GM19193 (cell line): Measurements from ENCODE around the gene MAML2.

ENCODE experiments used
- POLR2A ChIP-seq: IDR thresholded peaks from 4 replicates; pipeline ENCODE4 v1.6.1; 2011; ENCODE audit not compliant: insufficient read depth, insufficient read length; ENCODE audit errors: extremely low read depth

MAML2 gene

GRCh38 chr11:96173906-96174305, 169.1 kb downstream of the MAML2 start:
- TF ChIP-seq POLR2A: no peak

DNA sequence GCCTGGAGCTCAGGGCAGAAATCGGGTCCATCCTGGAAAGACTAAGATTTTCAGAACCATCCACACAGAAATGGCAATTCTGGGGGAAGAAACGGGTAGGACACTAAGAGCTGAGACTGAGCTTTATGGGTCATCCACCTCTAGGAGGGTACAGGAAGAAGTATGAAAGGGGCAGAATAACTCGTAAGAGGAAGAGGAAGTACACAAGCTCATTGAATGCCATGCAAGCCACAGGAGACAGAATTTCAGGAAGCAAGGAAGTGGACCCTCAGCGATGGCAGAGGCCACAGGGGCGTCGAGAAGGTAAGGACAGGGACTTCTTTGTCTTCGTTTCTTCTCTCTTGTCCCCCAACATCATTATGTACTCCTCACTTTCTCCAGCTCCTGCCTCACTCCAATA, 169.6 kb downstream of the MAML2 start:
- no peak for TF ChIP-seq POLR2A

- no peak for TF ChIP-seq POLR2A
These were observed 170.4 kb downstream of the MAML2 start for GRCh38 chr11:96172604-96173003.

- TF ChIP-seq POLR2A: no peak
These were observed 173.7 kb downstream of the MAML2 start for GRCh38 chr11:96169250-96169649.

DNA sequence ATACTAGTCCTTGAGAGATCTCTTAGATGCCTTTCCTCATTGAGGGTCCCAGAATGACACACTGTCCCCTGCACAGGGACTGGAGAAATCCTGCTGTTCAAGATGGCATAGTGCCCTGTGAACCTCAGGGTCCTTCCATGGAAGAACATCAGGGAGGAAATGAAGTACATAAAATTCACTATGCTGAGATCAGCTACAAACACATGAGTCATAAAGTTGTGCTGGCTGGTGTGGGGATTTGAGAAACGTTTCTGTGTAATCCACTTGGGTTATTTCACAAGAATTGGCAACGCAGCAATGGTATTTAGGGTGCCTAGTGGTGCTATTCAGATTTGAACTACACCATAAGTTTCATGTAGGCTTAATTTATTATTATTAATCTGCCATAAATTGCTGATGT, 174.4 kb downstream of the MAML2 start:
- no peak for TF ChIP-seq POLR2A

DNA sequence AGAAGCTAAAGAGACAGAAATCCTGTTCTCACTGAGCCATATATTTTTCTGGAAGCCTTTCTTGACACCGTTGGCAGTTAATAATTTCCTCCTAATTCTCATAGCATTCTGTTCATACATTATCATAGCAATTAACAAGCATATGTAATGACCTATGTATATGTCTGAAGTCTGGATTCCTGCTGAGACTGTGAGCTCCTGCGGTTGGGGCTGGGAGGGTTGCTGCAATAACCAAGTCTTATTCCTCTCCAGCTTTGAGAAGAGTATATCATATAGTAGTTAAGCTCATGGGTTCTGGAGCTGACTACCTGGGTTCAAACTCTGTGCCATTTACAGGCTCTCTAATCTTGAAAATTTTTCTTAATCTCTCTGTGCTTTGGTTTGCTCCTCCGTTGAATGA, 175.2 kb downstream of the MAML2 start:
- no peak for TF ChIP-seq POLR2A

- TF ChIP-seq POLR2A: no peak
These were observed 175.7 kb downstream of the MAML2 start for GRCh38 chr11:96167203-96167758.

DNA sequence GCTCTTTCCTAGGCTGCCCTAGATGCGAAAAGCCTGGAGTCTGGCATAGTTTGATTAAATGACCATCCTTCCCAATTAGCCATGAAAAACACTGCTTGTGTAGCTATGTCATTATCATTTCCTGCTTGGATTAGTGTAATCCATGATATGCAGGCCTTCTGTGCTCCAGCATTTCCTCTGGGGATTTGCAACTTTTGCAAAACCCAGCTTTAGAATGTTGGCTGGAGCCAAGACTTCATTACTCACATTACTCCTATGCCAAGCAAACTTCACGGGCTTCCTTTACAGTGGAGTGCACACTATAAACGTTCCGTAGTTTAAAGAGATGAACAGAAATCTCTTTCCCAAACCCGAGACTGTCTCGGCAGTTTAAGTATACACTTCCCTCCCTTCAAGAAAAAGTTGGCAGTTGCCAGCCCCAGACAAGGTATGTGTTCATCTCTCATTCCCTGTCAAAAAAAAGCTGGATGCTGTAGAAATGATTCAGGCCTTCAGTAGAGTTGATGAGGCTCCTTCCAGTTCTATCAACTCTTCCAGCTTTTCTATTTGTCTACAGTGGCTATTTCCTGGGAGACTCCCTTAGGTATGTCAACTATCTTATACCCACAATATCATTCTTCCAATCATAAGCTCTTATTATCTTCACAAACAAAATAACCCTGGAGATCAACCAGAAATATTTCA, 180.0 kb downstream of the MAML2 start:
- no peak for TF ChIP-seq POLR2A

DNA sequence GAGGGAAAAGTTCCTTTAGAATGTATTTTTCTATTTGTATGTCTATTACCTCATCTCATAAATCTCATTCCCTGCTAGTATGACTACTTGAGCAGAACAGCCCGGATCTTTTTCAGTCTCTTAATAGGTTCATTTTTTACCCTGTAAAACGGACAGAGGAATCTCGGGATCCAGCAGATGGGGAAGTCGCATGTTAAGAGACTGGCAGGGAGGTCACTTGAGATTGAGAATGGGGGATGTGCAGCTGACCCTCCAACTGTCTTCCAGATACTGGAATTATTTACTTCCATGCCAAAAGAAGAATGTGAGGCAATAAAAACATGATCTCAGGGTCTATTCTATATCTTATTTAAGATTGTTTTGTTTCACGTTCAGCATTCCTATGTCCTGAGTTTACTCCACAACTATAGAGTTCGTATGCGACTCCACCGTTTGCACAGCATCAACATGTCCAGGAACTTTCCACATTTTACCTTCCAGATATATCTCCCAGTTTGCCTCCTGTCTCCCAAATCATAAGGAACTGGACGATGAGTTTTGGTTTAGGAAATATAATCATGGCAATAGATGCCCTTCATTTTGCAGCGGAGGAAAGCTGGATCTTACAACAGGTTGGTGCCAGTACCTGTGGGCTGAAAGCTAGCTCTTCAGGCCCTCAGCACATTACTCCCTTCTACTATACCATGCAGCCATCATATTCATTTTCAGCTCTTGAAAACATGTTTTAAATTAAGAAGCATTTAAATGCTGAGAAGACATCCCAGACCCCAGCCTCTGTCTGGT, 181.5 kb downstream of the MAML2 start:
- no peak for TF ChIP-seq POLR2A

DNA sequence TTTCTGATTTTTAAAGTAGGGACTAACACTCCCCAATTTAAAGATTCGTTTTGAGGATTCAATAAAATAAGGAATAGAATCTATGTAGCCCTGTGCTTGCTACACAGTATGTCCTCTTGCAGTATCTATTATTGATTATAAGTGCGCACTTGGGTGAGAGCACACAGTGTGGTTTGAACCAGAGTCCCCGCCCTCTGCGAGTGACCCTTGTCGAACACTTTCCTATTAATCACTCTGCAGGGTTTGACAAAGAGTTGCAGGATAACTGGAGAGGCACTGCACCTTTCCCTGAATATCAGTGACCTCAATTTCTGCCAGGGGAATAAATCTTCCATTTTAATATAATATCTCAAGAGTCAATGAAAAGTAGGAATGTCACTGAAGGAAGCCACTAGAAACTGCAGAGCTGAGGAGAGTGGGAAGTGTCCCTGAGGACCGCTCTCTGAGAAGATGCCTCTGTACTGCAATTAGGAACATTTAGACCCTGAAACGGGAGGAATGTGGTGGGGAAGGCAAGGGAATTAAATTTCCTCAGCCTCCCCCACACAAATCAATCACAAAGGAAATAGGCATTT, 182.2 kb downstream of the MAML2 start:
- TF ChIP-seq POLR2A: no peak

DNA sequence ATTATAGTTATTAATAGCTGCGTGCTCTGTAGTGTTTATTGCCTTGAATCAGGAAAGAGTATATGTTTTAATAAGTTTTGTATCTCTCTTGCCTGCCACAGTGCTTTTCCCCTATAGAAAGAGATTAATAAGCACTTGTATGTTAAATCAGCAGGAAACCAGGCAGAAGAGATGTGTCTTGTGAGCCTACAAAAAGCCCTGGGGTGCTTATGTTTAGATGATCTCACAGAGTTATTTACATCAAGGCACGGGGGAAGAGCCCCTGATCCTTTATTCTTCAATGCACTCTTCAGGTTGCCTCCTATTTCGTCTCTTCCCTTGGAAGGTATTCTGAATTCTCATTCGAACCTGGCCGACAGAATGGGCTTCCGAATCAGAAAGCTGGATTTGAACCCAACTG, 183.0 kb downstream of the MAML2 start:
- TF ChIP-seq POLR2A: no peak

DNA sequence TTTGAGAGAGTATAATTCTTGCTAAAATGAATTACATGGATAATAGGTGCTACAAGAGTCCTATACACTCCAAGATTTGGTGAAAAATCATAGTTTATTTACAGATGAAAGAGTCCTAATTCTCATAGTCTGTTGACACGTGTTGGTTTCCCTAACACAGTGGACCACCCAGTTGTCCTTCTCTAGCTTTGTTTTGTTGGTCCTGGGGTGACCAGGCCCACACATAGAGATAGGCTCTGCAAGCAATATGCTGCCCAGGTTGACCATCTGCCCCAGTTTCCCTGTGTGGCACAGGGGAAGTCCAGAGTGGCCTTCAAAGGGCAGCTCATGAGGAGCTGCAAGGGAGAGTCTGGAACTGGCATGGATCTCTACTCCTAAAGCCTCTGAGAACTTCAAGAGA, 184.9 kb downstream of the MAML2 start:
- no peak for TF ChIP-seq POLR2A

DNA sequence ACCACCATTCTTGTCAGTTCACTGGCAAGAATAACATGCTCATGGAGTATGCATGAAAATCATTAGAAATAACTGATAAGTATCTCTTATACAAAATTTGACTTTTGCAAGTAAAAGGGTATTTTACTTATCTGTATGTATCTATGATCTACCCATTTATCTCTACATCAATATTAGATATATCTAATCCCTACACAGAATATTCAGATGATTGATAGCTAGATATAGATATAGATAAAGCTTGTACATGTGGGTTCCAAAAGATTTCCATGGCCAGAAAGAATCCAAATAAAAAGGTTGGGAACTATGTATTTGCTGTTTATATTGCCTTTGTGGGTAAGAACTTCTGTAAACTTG, 185.5 kb downstream of the MAML2 start:
- no peak for TF ChIP-seq POLR2A

- no peak for TF ChIP-seq POLR2A
These were observed 186.6 kb downstream of the MAML2 start for GRCh38 chr11:96156379-96156722.

DNA sequence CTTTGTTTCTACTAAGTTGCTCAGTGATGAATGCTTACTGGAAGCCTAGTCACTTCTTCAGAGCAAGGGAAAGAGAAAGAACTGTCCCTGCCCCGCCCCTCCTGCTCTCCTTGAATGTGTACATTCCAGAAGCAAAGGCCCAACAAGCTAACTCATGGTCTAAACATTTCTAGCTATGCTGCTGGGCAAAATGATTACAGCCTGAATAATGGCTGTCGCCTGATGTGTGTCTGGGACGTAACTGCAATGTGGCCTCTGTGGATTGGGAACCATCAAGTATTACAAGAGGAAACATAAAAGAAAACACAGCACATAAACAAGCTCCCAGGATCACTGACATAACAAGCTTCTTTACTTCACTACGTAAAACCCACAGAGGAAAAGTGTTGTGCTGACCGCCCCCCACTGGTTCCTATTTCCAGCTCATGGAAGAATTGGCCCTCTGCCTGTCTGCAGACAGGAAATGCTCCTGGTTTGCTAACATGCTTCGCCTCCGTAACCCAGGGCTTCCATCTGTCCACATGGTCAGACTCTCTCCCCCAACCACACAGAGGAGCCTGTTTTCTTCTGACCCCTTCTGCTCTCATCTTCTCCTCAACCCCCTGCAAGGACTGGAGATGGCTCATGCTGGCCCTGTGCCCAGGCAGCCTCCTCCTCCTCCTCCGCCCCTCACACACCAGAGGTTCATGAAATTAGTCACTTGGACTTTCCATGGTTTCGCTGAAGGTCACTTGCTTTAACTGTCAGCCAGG, 187.2 kb downstream of the MAML2 start:
- no peak for TF ChIP-seq POLR2A
